GM12878 (cell line): ENCODE results near the gene DZIP1L. TPM values are rescaled to one million over a fixed set of nuclear protein-coding genes. Genes with fewer than 3 reads are reported as not detected.

ENCODE experiments used
- ATAC-seq: fragments of 200-7000 bp; cut with Tn5 transposase; 3 replicates; pipeline ENCODE4 v1.9.1; 2020; ENCODE audit warnings: mild to moderate bottlenecking, moderate library complexity
- BruUV-seq: library from RNA; stranded (reverse); fragments of 400-500 nt; replicated peaks from 2 replicates; lab custom pipeline; 2021; lab: Mats Ljungman, UMichigan
- CTCF ChIA-PET: fragments of 300-600 bp; sonication (Branson Sonifier 250); formaldehyde crosslinking; extraction: SDS; loops from one replicate; lab custom pipeline; 2021; ENCODE audit warnings: inconsistent platforms; lab: Yijun Ruan, JAX
- POLR2A ChIA-PET: fragments of 350-600 bp; formaldehyde crosslinking; extraction: SDS; loops from one replicate; lab custom pipeline; 2021; ENCODE audit warnings: inconsistent platforms; lab: Charles Lee
- RAD21 ChIA-PET: fragments of 300-600 bp; sonication (Branson Sonifier 250); formaldehyde crosslinking; loops from one replicate; lab custom pipeline; 2023; ENCODE audit warnings: antibody characterized with exemption; ENCODE audit not compliant: unreplicated experiment; lab: Charles Lee
- SMC1A ChIA-PET: fragments of 300-600 bp; sonication (Branson Sonifier 250); formaldehyde crosslinking; loops from one replicate; lab custom pipeline; 2023; ENCODE audit not compliant: unreplicated experiment, uncharacterized antibody; lab: Charles Lee
- DNase-seq: peaks from one replicate; pipeline ENCODE4 v3.0.0-alpha.2; 2011; ENCODE audit warnings: low read depth, low spot score
- FAIRE-seq: peaks from 3 replicates; lab custom pipeline; 2011; peaks lifted over from hg19 to GRCh38; lab: Jason Lieb, UNC
- H2AFZ ChIP-seq: 2 replicates; pipeline ENCODE4 v1.6.0; 2011; ENCODE audit warnings: low read depth, low read length, control low read depth; ENCODE audit not compliant: control insufficient read depth
- H3K27ac ChIP-seq: 2 replicates; pipeline ENCODE4 v1.5.1; 2011; ENCODE audit warnings: control low read depth; ENCODE audit not compliant: control insufficient read depth, insufficient read depth
- H3K27me3 ChIP-seq, 2 experiments: replicated peaks in 1 of 2; 2 replicates each; pipeline versions ENCODE4 v1.6.0 to v1.6.1; 2011; ENCODE audit warnings: low read length in 1 of 2; ENCODE audit not compliant: control insufficient read depth in 2 of 2, insufficient read depth in 2 of 2
- H3K36me3 ChIP-seq, 2 experiments: 2 replicates each; pipeline ENCODE4 v1.5.1; 2011; ENCODE audit warnings: low read length in 1 of 2; ENCODE audit not compliant: control insufficient read depth in 2 of 2, insufficient read depth in 2 of 2
- H3K4me1 ChIP-seq: 2 replicates; pipeline ENCODE4 v1.6.1; 2011; ENCODE audit warnings: mild to moderate bottlenecking, low read length, moderate library complexity, mixed read lengths; ENCODE audit not compliant: control insufficient read depth, insufficient read depth
- H3K4me2 ChIP-seq: 2 replicates; pipeline ENCODE4 v1.6.0; 2011; ENCODE audit warnings: control low read depth; ENCODE audit not compliant: control insufficient read depth, insufficient read depth
- H3K4me3 ChIP-seq: fragments of 200-600 bp; sonication (generic); 2 replicates; pipeline ENCODE4 v1.5.1; 2016
- H3K79me2 ChIP-seq: 2 replicates; pipeline ENCODE4 v1.6.0; 2011; ENCODE audit warnings: low read length; ENCODE audit not compliant: control insufficient read depth, insufficient read depth
- H3K9ac ChIP-seq: 2 replicates; pipeline ENCODE4 v1.8.0; 2011; ENCODE audit warnings: low read length, control low read depth, mixed read lengths; ENCODE audit not compliant: control insufficient read depth, insufficient read depth
- H3K9me3 ChIP-seq: replicated peaks from 3 replicates; pipeline ENCODE4 v1.5.1; 2011; ENCODE audit warnings: mild to moderate bottlenecking, low read length; ENCODE audit not compliant: control insufficient read depth, insufficient read depth
- H4K20me1 ChIP-seq: 2 replicates; pipeline ENCODE4 v1.6.0; 2011; ENCODE audit not compliant: control insufficient read depth, insufficient read depth
- ATF2 ChIP-seq: IDR thresholded peaks from 2 replicates; pipeline ENCODE4 v1.6.1; 2012; ENCODE audit warnings: low read length, inconsistent platforms
- BMI1 ChIP-seq: fragments of 450-650 bp; IDR thresholded peaks from 2 replicates; pipeline ENCODE4 v1.6.1; 2016; ENCODE audit warnings: mild to moderate bottlenecking, moderate library complexity, borderline replicate concordance
- CBFB ChIP-seq: IDR thresholded peaks from 2 replicates; pipeline ENCODE4 v1.6.1; 2016; ENCODE audit warnings: antibody characterized with exemption, low read depth
- CBX5 ChIP-seq: sonication (generic); IDR thresholded peaks from 2 replicates; pipeline ENCODE4 v1.6.1; 2016; ENCODE audit warnings: low read depth, moderate library complexity, mild to moderate bottlenecking, inconsistent platforms
- CHD4 ChIP-seq: fragments of 200-600 bp; sonication (generic); IDR thresholded peaks from 2 replicates; pipeline ENCODE4 v1.6.1; 2016; ENCODE audit warnings: mild to moderate bottlenecking
- E2F4 ChIP-seq: IDR thresholded peaks from 2 replicates; pipeline ENCODE4 v1.6.1; 2012; ENCODE audit warnings: low read depth, low read length, improper control_type of control experiment
- EGR1 ChIP-seq, 2 experiments: IDR thresholded peaks; 1 replicate in 1 of 2; 2 replicates in 1 of 2; pipeline ENCODE4 v1.6.1; 2011 to 2012; ENCODE audit warnings: low read depth in 2 of 2, low read length in 2 of 2, borderline replicate concordance in 1 of 2, mild to moderate bottlenecking in 1 of 2, moderate library complexity in 1 of 2
- ESRRA ChIP-seq: IDR thresholded peaks from 2 replicates; pipeline ENCODE4 v1.6.1; 2012; ENCODE audit warnings: mild to moderate bottlenecking, low read length, improper control_type of control experiment
- EZH2 ChIP-seq: IDR thresholded peaks from 2 replicates; pipeline ENCODE4 v1.6.1; 2012; ENCODE audit warnings: low read depth, mild to moderate bottlenecking, control low read depth, inconsistent platforms, low read length, borderline replicate concordance; ENCODE audit not compliant: control insufficient read depth
- FOS ChIP-seq: IDR thresholded peaks from 3 replicates; pipeline ENCODE4 v1.6.1; 2011; ENCODE audit warnings: borderline replicate concordance; ENCODE audit not compliant: insufficient read length; ENCODE audit errors: extremely low read depth
- HCFC1 ChIP-seq: fragments of 150-350 bp; IDR thresholded peaks from 2 replicates; pipeline ENCODE4 v1.6.1; 2014; ENCODE audit warnings: low read length
- HSF1 ChIP-seq: fragments of 150-350 bp; IDR thresholded peaks from 2 replicates; pipeline ENCODE4 v1.6.1; 2014; ENCODE audit warnings: mild to moderate bottlenecking, low read depth, low read length
- IKZF1 ChIP-seq: fragments of 450-650 bp; conservative IDR thresholded peaks from 2 replicates; pipeline ENCODE4 v1.6.1; 2017; ENCODE audit warnings: antibody characterized with exemption, mild to moderate bottlenecking
- IRF4 ChIP-seq: IDR thresholded peaks from 2 replicates; pipeline ENCODE4 v1.6.1; 2011; ENCODE audit warnings: low read depth, low read length
- KLF5 ChIP-seq: fragments of 450-650 bp; IDR thresholded peaks from 2 replicates; pipeline ENCODE4 v1.6.1; 2014; ENCODE audit warnings: mild to moderate bottlenecking; ENCODE audit not compliant: partially characterized antibody
- LARP7 ChIP-seq: fragments of 450-650 bp; IDR thresholded peaks from 2 replicates; pipeline ENCODE4 v1.6.1; 2017; ENCODE audit warnings: mild to moderate bottlenecking
- PAX5 ChIP-seq: IDR thresholded peaks from 2 replicates; pipeline ENCODE4 v1.6.1; 2011; ENCODE audit warnings: low read depth, low read length, borderline replicate concordance
- RUNX3 ChIP-seq: IDR thresholded peaks from 2 replicates; pipeline ENCODE4 v1.6.1; 2012; ENCODE audit warnings: low read length, inconsistent platforms
- ZNF207 ChIP-seq: fragments of 450-650 bp; IDR thresholded peaks from 2 replicates; pipeline ENCODE4 v1.6.1; 2014; ENCODE audit warnings: antibody characterized with exemption, mild to moderate bottlenecking, borderline replicate concordance
- ZNF24 ChIP-seq: fragments of 450-650 bp; IDR thresholded peaks from 2 replicates; pipeline ENCODE4 v1.6.1; 2017; ENCODE audit warnings: antibody characterized with exemption, mild to moderate bottlenecking
- ZNF622 ChIP-seq: fragments of 450-650 bp; IDR thresholded peaks from 2 replicates; pipeline ENCODE4 v1.6.1; 2017; ENCODE audit warnings: mild to moderate bottlenecking, inconsistent platforms
- whole genome bisulfite sequencing: methylation state at CpG from one replicate; pipeline ENCODE4 v1.1.6; 2016; ENCODE audit warnings: low lambda C conversion rate; ENCODE audit not compliant: insufficient replicate concordance, insufficient coverage; ENCODE audit errors: missing lambda C conversion rate; 5-methylcytosine and 5-hydroxymethylcytosine counted together
- in situ Hi-C: fragments of 300-500 bp; cut with MboI; formaldehyde crosslinking; loops from 9 replicates; pipeline ENCODE4 v1.14.3; 2018; ENCODE audit warnings: mixed read lengths
- intact Hi-C: fragments of 100-400 bp; cut with micrococcal nuclease; formaldehyde crosslinking; loops from one replicate; pipeline ENCODE4 v1.14.2; 2022; ENCODE audit not compliant: unreplicated experiment
- polyA plus RNA-seq, 11 experiments: library from polyadenylated mRNA; depleted of rRNA in 4 of 11; unstranded in 6 of 11; stranded (reverse) in 5 of 11; fragments of >200 nt; fragmentation: Nextera tagmentation in 4 of 11; fragmentation: Illumina TruSeq in 1 of 11; extraction: Ambion mirVana in 4 of 11; extraction: Trizol in 1 of 11; gene quantifications; 1 replicate in 1 of 11; 2 replicates in 10 of 11; pipeline versions ENCODE4 v1.2.1 to v1.2.3, GENCODE V29; 2011 to 2016; ENCODE audit warnings: inconsistent platforms in 2 of 11, missing spikeins in 2 of 11, low read depth in 1 of 11
- total RNA-seq, 4 experiments: library from RNA; depleted of rRNA in 3 of 4; stranded (reverse); fragments of >200 nt in 3 of 4; fragmentation: Illumina TruSeq in 1 of 4; extraction: Trizol in 1 of 4; gene quantifications; 2 replicates each; pipeline versions ENCODE4 v1.2.1 to v1.2.3, GENCODE V29; 2013 to 2021

DZIP1L gene
- total and polyA plus RNA-seq, 10 of the 15 experiments (the other 5 are each of a cell fraction or from before 2014, with no cell fraction given) = not detected

- TF ChIP-seq EZH2 (no peak), HCFC1 (no peak), CBFB (no peak), IKZF1 (0 out of 2 replicates have a peak, but pooled peaks have one; percentile 19), EGR1 (IDR thresholded peaks at IDR 0.05; ENCODE audit: borderline replicate concordance in 1 of 2, low read depth in 2 of 2, low read length in 2 of 2) (0 out of 3 replicates have a peak, but pooled peaks of 1 of the 2 experiments have one; percentile 11), KLF5 (no peak), FOS (no peak), ZNF207 (0 out of 2 replicates have a peak, but pooled peaks have one; percentile 35), IRF4 (peak; percentile 58; the same call in 1 of the 2 replicates), LARP7 (0 out of 2 replicates have a peak, but pooled peaks have one; percentile 24)
These were observed 46.7 kb downstream of the DZIP1L start (continued) for GRCh38 chr3:138068579-138069174.

GRCh38 chr3:138068046-138068445 is 47.4 kb downstream of the DZIP1L start:
- RAD21 ChIA-PET = interaction anchor here (0.9 to 1.3 kb wide), 2 partner anchors 21 to 110 kb away, joined by 3 to 4 read pairs; no protein-coding TSS in a partner anchor
- Histone ChIP-seq H3K79me2 (no peaks in the 10 kb centered on the region), H3K4me3 (no peak overlapping the region), H3K4me2 (no peak overlapping the region), H3K27ac (no peak overlapping the region), H3K36me3 (no peaks in the 10 kb centered on the region), H3K27me3 (peaks cover 0 to 2% of the 10 kb centered on the region in 2 experiments; a peak in 3 of 4 replicates), H3K9me3 (no peaks in the 10 kb centered on the region), H2AFZ (no peak overlapping the region), H4K20me1 (no peaks in the 10 kb centered on the region), H3K9ac (no peak overlapping the region), H3K4me1 (peaks cover 13% of the 10 kb centered on the region)
- DNase-seq = no peak
- no peak; the same call in 2 of the 3 replicates for ATAC-seq
- FAIRE-seq = no peak
- in situ Hi-C loops = loop anchor here (5.0 to 10.0 kb wide), 2 partner anchors 49 to 847 kb away; partner anchors contain the start of gene DZIP1L
- intact Hi-C loops = loop anchor here (1.0 to 2.0 kb wide), 2 partner anchors 51 to 855 kb away; no protein-coding TSS in a partner anchor
- BruUV-seq = no TSS peak
- 45% methylated on average over 8 of the region's 8 CpGs for WGBS
- POLR2A ChIA-PET = no interaction called here
- SMC1A ChIA-PET = interaction anchor here (1.2 to 5.4 kb wide), 2 partner anchors 9 to 51 kb away, joined by 3 to 45 read pairs; no protein-coding TSS in a partner anchor
- CTCF ChIA-PET = interaction anchor here (1.1 to 3.4 kb wide), 5 partner anchors 10 to 51 kb away, joined by 3 to 28 read pairs (median 6); no protein-coding TSS in a partner anchor
- no peak for TF ChIP-seq HSF1
- TF ChIP-seq RUNX3 = no peak
- no peak for TF ChIP-seq CHD4
- TF ChIP-seq E2F4 = no peak
- no peak for TF ChIP-seq PAX5
- no peak for TF ChIP-seq ESRRA
- TF ChIP-seq ZNF24 = no peak
- no peak for TF ChIP-seq ZNF622
- TF ChIP-seq CBX5 = no peak
- no peak for TF ChIP-seq BMI1
- no peak for TF ChIP-seq ATF2
